Body of pancreas (tissue), 4 donors: ENCODE data around the gene ICAM5. TPM values are rescaled to one million over a fixed set of nuclear protein-coding genes. Genes with fewer than 3 reads are reported as not detected.

Experiments used
- ATAC-seq: fragments of 150-250 bp; one replicate; pipeline ENCODE4 v1.9.1; 2016
- DNase-seq, 4 donors: peaks; one replicate each; pipeline ENCODE4 v3.0.0-alpha.2; 2019
- H3K27ac ChIP-seq, 4 donors: fragments of 200-600 bp; sonication (generic); 1 replicate in 3 of 4; 2 replicates in 1 of 4; pipeline versions ENCODE4 v1.5.1 to v1.6.1; 2016 to 2019; ENCODE audit warnings: mild to moderate bottlenecking in 1 of 4, mixed read lengths in 1 of 4, moderate library complexity in 1 of 4
- H3K27me3 ChIP-seq, 2 donors: fragments of 200-600 bp; sonication (generic); one replicate each; pipeline ENCODE4 v1.6.0; 2016; ENCODE audit warnings: mild to moderate bottlenecking in 1 of 2
- H3K36me3 ChIP-seq, 2 donors: fragments of 200-600 bp; sonication (generic); replicated peaks in 1 of 2; 2 replicates each; pipeline ENCODE4 v1.5.1; 2016; ENCODE audit warnings: low read depth in 2 of 2; ENCODE audit not compliant: insufficient read depth in 1 of 2
- H3K4me1 ChIP-seq: fragments of 200-600 bp; sonication (generic); one replicate; pipeline ENCODE4 v1.6.0; 2016
- H3K4me3 ChIP-seq, 2 donors: fragments of 200-600 bp; sonication (generic); 1 replicate in 1 of 2; 2 replicates in 1 of 2; pipeline ENCODE4 v1.5.1; 2016 to 2019
- H3K9me3 ChIP-seq, 3 donors: fragments of 200-600 bp; sonication (generic); 1 replicate in 2 of 3; 2 replicates in 1 of 3; pipeline ENCODE4 v1.5.1; 2016
- POLR2A ChIP-seq, 3 donors: fragments of 450-650 bp; IDR thresholded peaks; one replicate each; pipeline ENCODE4 v1.6.1; 2016; ENCODE audit warnings: antibody characterized with exemption in 3 of 3, mild to moderate bottlenecking in 2 of 3
- WGBS, 2 donors: methylation state at CpG; one replicate each; pipeline ENCODE4 v1.1.5; 2017; 5-methylcytosine and 5-hydroxymethylcytosine counted together
- intact Hi-C: fragments of 100-400 bp; cut with DNase I; formaldehyde crosslinking; loops from one replicate; pipeline ENCODE4 v1.15.1; 2023
- total RNA-seq, 2 donors: library from RNA; depleted of rRNA; stranded (reverse); fragments of >200 nt; gene quantifications; one replicate each; pipeline ENCODE4 v1.1.0, GENCODE V29; 2016
- TF ChIP-seq, protein P1 (sequence below), 7 experiments: fragments of 450-650 bp in 4 of 7; fragments of 200-600 bp in 3 of 7; sonication (generic) in 3 of 7; IDR thresholded peaks; one replicate each; pipeline ENCODE4 v1.5.1; 2016 to 2019; ENCODE audit warnings: antibody characterized with exemption in 7 of 7

The ICAM5 gene
- total RNA-seq, 2 donors from 2014 or later: 0.33 TPM; not detected in 1

DNA sequence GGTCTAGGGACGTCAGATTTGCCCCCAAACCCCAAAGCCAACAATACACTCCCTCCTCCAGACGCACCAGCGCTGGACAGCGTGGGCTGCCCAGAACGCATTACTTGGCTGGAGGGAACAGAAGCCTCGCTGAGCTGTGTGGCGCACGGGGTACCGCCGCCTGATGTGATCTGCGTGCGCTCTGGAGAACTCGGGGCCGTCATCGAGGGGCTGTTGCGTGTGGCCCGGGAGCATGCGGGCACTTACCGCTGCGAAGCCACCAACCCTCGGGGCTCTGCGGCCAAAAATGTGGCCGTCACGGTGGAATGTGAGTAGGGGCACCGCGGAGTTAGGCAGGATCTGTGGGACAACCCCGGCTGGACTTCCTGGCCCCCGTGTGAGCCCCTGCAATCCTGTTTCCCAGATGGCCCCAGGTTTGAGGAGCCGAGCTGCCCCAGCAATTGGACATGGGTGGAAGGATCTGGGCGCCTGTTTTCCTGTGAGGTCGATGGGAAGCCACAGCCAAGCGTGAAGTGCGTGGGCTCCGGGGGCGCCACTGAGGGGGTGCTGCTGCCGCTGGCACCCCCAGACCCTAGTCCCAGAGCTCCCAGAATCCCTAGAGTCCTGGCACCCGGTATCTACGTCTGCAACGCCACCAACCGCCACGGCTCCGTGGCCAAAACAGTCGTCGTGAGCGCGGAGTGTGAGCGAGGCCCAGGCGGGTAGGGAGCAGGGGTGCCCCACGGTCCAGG lies 4.0 kb downstream of the ICAM5 start:
- ATAC-seq (no peak), DNase-seq (no peak)
- Histone ChIP-seq H3K36me3 (no peaks in the 10 kb centered on the region), H3K9me3 (no peaks in the 10 kb centered on the region), H3K27me3 (peaks cover 0 to 75% of the 10 kb centered on the region in 2 donors), H3K4me1 (peaks cover 57% of the 10 kb centered on the region), H3K27ac (no peak overlapping the region), H3K4me3 (no peak overlapping the region)
- intact Hi-C loops: no loop called here
- 16% methylated on average over 49 of the region's 49 CpGs; no CpG with 5 or more reads in 1 of the 2 donors for WGBS, 2 donors
- TF ChIP-seq, protein P1, sequence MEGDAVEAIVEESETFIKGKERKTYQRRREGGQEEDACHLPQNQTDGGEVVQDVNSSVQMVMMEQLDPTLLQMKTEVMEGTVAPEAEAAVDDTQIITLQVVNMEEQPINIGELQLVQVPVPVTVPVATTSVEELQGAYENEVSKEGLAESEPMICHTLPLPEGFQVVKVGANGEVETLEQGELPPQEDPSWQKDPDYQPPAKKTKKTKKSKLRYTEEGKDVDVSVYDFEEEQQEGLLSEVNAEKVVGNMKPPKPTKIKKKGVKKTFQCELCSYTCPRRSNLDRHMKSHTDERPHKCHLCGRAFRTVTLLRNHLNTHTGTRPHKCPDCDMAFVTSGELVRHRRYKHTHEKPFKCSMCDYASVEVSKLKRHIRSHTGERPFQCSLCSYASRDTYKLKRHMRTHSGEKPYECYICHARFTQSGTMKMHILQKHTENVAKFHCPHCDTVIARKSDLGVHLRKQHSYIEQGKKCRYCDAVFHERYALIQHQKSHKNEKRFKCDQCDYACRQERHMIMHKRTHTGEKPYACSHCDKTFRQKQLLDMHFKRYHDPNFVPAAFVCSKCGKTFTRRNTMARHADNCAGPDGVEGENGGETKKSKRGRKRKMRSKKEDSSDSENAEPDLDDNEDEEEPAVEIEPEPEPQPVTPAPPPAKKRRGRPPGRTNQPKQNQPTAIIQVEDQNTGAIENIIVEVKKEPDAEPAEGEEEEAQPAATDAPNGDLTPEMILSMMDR (IDR thresholded peaks at IDR 0.05): no peak
- no peak for TF ChIP-seq POLR2A (IDR thresholded peaks at IDR 0.05)

DNA sequence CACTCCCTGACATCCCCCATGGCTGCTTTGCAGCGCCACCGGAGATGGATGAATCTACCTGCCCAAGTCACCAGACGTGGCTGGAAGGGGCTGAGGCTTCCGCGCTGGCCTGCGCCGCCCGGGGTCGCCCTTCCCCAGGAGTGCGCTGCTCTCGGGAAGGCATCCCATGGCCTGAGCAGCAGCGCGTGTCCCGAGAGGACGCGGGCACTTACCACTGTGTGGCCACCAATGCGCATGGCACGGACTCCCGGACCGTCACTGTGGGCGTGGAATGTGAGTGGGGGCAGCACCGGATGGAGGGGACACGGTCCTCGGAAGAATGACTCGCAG lies 4.6 kb downstream of the ICAM5 start:
- TF ChIP-seq, protein P1 (IDR thresholded peaks at IDR 0.05): no peak
- no peak for TF ChIP-seq POLR2A (IDR thresholded peaks at IDR 0.05)
- DNase-seq (no peak), ATAC-seq (no peak)
- Histone ChIP-seq H3K4me3 (no peak overlapping the region), H3K4me1 (peaks cover 52% of the 10 kb centered on the region), H3K27me3 (peaks cover 0 to 70% of the 10 kb centered on the region in 2 donors), H3K36me3 (no peaks in the 10 kb centered on the region), H3K9me3 (no peaks in the 10 kb centered on the region), H3K27ac (no peak overlapping the region)
- 0 to 14% methylated on average over 10 to 24 of the region's 25 CpGs for WGBS, 2 donors
- intact Hi-C loops: no loop called here

DNA sequence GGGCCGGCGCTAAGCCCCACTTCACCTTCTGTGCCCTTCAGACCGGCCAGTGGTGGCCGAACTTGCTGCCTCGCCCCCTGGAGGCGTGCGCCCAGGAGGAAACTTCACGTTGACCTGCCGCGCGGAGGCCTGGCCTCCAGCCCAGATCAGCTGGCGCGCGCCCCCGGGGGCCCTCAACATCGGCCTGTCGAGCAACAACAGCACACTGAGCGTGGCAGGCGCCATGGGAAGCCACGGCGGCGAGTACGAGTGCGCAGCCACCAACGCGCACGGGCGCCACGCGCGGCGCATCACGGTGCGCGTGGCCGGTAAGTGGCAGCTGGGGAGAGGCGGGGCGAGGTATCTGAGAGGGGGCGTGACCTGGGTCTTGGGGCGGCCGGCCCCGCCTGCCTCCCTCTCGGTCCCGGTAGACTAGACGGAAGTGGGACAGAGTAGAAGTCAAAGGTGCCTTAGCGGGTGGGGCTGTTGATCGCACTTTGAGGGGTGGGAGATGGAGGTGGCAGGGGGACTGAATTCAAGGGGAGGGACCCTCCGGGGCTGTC lies 5.6 kb downstream of the ICAM5 start:
- TF ChIP-seq, protein P1 (IDR thresholded peaks at IDR 0.05): no peak
- TF ChIP-seq POLR2A (IDR thresholded peaks at IDR 0.05): no peak
- H3K36me3 ChIP-seq: no peaks in the 10 kb centered on the region
- WGBS, 2 donors: 0 to 6% methylated on average over 6 to 48 of the region's 48 CpGs
- no peaks in the 10 kb centered on the region for H3K9me3 ChIP-seq
- no peak overlapping the region for H3K4me3 ChIP-seq
- peak in 1 of 4 donors; percentile 40 for DNase-seq
- H3K27me3 ChIP-seq: peaks cover 0 to 59% of the 10 kb centered on the region in 2 donors
- intact Hi-C loops: no loop called here
- no peak for ATAC-seq
- peaks cover 41% of the 10 kb centered on the region for H3K4me1 ChIP-seq
- no peak overlapping the region for H3K27ac ChIP-seq

DNA sequence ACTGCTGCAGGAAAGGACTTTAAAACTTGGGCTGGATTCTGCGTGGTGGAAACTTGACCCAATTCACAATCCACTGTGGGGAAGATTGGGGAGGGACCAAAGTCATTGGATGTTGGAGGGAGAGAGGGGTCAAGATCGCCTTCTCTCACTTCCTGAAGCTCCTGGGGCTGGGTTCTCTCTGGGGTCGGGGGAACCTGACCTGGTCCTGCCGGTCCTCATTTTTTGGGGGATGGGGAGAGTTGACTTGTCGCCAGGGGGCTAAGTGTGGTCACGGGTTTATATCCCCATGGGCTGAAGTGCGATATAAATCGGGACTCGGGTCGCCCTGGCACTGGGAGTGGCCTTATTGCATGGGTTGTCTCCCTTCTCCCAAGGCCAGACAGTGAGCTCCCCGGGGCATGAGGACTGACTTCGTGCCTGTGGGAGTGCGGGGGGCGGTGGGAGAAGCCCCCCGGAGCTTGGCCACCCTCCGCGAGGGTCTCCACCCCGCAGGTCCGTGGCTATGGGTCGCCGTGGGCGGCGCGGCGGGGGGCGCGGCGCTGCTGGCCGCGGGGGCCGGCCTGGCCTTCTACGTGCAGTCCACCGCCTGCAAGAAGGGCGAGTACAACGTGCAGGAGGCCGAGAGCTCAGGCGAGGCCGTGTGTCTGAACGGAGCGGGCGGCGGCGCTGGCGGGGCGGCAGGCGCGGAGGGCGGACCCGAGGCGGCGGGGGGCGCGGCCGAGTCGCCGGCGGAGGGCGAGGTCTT lies 6.3 kb downstream of the ICAM5 start:
- intact Hi-C loops: no loop called here
- Histone ChIP-seq H3K4me1 (peaks cover 35% of the 10 kb centered on the region), H3K36me3 (no peaks in the 10 kb centered on the region), H3K27me3 (peaks cover 0 to 53% of the 10 kb centered on the region in 2 donors), H3K9me3 (no peaks in the 10 kb centered on the region), H3K27ac (no peak overlapping the region), H3K4me3 (no peak overlapping the region)
- TF ChIP-seq POLR2A (IDR thresholded peaks at IDR 0.05): no peak
- TF ChIP-seq, protein P1 (IDR thresholded peaks at IDR 0.05): no peak
- ATAC-seq (no peak), DNase-seq (no peak)
- WGBS, 2 donors: 7 to 9% methylated on average over 11 to 58 of the region's 58 CpGs
